ENCODE measurements around the gene PLA2R1.

- no peak for TF ChIP-seq CTCF (conservative IDR thresholded peaks at IDR 0.05; ENCODE audit: low read depth, low read length)
- TF ChIP-seq MXI1 (IDR thresholded peaks at IDR 0.05; ENCODE audit: borderline replicate concordance, low read depth, low read length), result no peak
- no peak for TF ChIP-seq POLR2A (IDR thresholded peaks at IDR 0.05; ENCODE audit: low read depth, low read length)
- TF ChIP-seq ELK1 (IDR thresholded peaks at IDR 0.05; ENCODE audit: borderline replicate concordance, low read depth, low read length), result no peak
- TF ChIP-seq SMC3 (IDR thresholded peaks at IDR 0.05; ENCODE audit: low read depth, low read length), result no peak
- no peak for TF ChIP-seq RAD21 (IDR thresholded peaks at IDR 0.05; ENCODE audit: low read length)
- TF ChIP-seq RCOR1 (IDR thresholded peaks at IDR 0.05; ENCODE audit: insufficient replicate concordance, low read length), result no peak
- no peak for TF ChIP-seq FOS (IDR thresholded peaks at IDR 0.05; ENCODE audit: low read depth, low read length)
- TF ChIP-seq USF2 (IDR thresholded peaks at IDR 0.05; ENCODE audit: low read depth, low read length), result no peak
- TF ChIP-seq RFX5 (IDR thresholded peaks at IDR 0.05; ENCODE audit: low read depth, low read length), result no peak
- no peak for TF ChIP-seq MAFK (IDR thresholded peaks at IDR 0.05; ENCODE audit: low read depth, low read length)
- TF ChIP-seq BHLHE40 (IDR thresholded peaks at IDR 0.05; ENCODE audit: low read depth, low read length), result no peak
- no peak for TF ChIP-seq MAZ (IDR thresholded peaks at IDR 0.05; ENCODE audit: borderline replicate concordance, low read depth, low read length)
Measured at GRCh38 chr2:159897081-159897480, 165.3 kb downstream of the PLA2R1 start.
